Type B pancreatic cell (in vitro differentiated cells): ENCODE measurements around the gene FRRS1. TPM values are rescaled to one million over a fixed set of nuclear protein-coding genes. Genes with fewer than 3 reads are reported as not detected.
"Not testable (repeated sequence)": the region's sequence is repeated elsewhere in the genome, so short reads cannot be mapped to it uniquely, and the experiment has no call there.

Experiments
- DNase-seq: peaks from one replicate; pipeline ENCODE4 v3.0.0; 2021; ENCODE audit warnings: mixed read lengths; ENCODE audit not compliant: unreplicated experiment; ENCODE audit errors: extremely low spot score
- H3K27ac Mint-ChIP-seq: 2 replicates; pipeline ENCODE4 v1.8.0; 2021; ENCODE audit warnings: mild to moderate bottlenecking, mixed read lengths
- H3K27me3 Mint-ChIP-seq: 2 replicates; pipeline ENCODE4 v1.8.0; 2021; ENCODE audit warnings: mixed read lengths
- H3K36me3 Mint-ChIP-seq: 2 replicates; pipeline ENCODE4 v1.8.0; 2021; ENCODE audit warnings: mixed read lengths
- H3K4me1 Mint-ChIP-seq: one replicate; pipeline ENCODE4 v1.8.0; 2021; ENCODE audit warnings: mixed read lengths; ENCODE audit not compliant: unreplicated experiment
- H3K4me3 Mint-ChIP-seq: 2 replicates; pipeline ENCODE4 v1.8.0; 2021; ENCODE audit warnings: mild to moderate bottlenecking, mixed read lengths
- H3K9me3 Mint-ChIP-seq: 2 replicates; pipeline ENCODE4 v1.8.0; 2021; ENCODE audit warnings: mixed read lengths
- total RNA-seq: library from RNA; stranded (reverse); gene quantifications from 2 replicates; pipeline ENCODE4 v1.2.1, GENCODE V29; 2021; ENCODE audit warnings: low replicate concordance
- TF ChIP-seq, protein P1 (sequence below): fragments of 200-600 bp; sonication (generic); conservative IDR thresholded peaks from 2 replicates; pipeline ENCODE4 v1.5.0; 2021; ENCODE audit warnings: antibody characterized with exemption, mild to moderate bottlenecking

The FRRS1 gene
- total RNA-seq, 1 donor from 2014 or later: 6.4 TPM

GRCh38 chr1:99764909-99765308 lies 1.5 kb downstream of the FRRS1 start:
- no peak overlapping the region for H3K27ac Mint-ChIP-seq
- no peaks in the 10 kb centered on the region for H3K27me3 Mint-ChIP-seq
- TF ChIP-seq, protein P1, sequence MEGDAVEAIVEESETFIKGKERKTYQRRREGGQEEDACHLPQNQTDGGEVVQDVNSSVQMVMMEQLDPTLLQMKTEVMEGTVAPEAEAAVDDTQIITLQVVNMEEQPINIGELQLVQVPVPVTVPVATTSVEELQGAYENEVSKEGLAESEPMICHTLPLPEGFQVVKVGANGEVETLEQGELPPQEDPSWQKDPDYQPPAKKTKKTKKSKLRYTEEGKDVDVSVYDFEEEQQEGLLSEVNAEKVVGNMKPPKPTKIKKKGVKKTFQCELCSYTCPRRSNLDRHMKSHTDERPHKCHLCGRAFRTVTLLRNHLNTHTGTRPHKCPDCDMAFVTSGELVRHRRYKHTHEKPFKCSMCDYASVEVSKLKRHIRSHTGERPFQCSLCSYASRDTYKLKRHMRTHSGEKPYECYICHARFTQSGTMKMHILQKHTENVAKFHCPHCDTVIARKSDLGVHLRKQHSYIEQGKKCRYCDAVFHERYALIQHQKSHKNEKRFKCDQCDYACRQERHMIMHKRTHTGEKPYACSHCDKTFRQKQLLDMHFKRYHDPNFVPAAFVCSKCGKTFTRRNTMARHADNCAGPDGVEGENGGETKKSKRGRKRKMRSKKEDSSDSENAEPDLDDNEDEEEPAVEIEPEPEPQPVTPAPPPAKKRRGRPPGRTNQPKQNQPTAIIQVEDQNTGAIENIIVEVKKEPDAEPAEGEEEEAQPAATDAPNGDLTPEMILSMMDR: no peak
- DNase-seq: no peak
- peaks cover under 1% of the 10 kb centered on the region for H3K36me3 Mint-ChIP-seq
- H3K4me3 Mint-ChIP-seq: peak overlapping the region; percentile 73
- no peaks in the 10 kb centered on the region for H3K9me3 Mint-ChIP-seq
- H3K4me1 Mint-ChIP-seq: peaks cover 12% of the 10 kb centered on the region

GRCh38 chr1:99764439-99764838 lies 2.0 kb downstream of the FRRS1 start:
- no peaks in the 10 kb centered on the region for H3K27me3 Mint-ChIP-seq
- peak overlapping the region; percentile 73 for H3K4me3 Mint-ChIP-seq
- peaks cover 3% of the 10 kb centered on the region for H3K9me3 Mint-ChIP-seq
- peaks cover 12% of the 10 kb centered on the region for H3K4me1 Mint-ChIP-seq
- TF ChIP-seq, protein P1: no peak
- no peak for DNase-seq
- H3K36me3 Mint-ChIP-seq: peaks cover 4% of the 10 kb centered on the region
- no peak overlapping the region for H3K27ac Mint-ChIP-seq

GRCh38 chr1:99763956-99764355 lies 2.5 kb downstream of the FRRS1 start:
- Mint-ChIP-seq H3K27ac (peak overlapping the region; percentile 44), H3K4me3 (peak overlapping the region; percentile 73), H3K9me3 (peaks cover 8% of the 10 kb centered on the region), H3K4me1 (peaks cover 12% of the 10 kb centered on the region), H3K27me3 (no peaks in the 10 kb centered on the region), H3K36me3 (peaks cover 4% of the 10 kb centered on the region)
- TF ChIP-seq, protein P1: no peak
- no peak for DNase-seq

DNA sequence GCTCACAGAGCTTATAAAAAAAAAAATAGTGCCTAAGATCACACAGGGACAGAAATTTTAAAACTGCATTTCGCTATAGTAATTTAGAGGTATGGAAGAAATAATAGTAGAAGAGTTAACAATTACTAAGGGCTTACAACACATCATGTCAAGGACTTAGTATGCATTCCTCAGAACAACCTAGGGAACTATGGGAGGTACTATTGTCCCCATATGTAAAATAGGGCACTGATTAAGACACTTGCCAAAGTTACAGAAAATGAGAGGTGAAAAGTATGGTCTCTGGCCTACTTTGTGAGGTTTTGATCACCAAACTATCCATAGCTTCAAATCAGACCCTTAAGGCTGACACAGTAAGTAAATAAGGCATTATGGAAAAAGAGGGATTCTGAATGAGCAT lies 4.7 kb downstream of the FRRS1 start:
- Mint-ChIP-seq H3K4me3 (no peak overlapping the region), H3K9me3 (peaks cover 9% of the 10 kb centered on the region), H3K36me3 (peaks cover 7% of the 10 kb centered on the region), H3K27me3 (no peaks in the 10 kb centered on the region), H3K27ac (no peak overlapping the region), H3K4me1 (peaks cover 15% of the 10 kb centered on the region)
- TF ChIP-seq, protein P1: no peak
- no peak for DNase-seq

DNA sequence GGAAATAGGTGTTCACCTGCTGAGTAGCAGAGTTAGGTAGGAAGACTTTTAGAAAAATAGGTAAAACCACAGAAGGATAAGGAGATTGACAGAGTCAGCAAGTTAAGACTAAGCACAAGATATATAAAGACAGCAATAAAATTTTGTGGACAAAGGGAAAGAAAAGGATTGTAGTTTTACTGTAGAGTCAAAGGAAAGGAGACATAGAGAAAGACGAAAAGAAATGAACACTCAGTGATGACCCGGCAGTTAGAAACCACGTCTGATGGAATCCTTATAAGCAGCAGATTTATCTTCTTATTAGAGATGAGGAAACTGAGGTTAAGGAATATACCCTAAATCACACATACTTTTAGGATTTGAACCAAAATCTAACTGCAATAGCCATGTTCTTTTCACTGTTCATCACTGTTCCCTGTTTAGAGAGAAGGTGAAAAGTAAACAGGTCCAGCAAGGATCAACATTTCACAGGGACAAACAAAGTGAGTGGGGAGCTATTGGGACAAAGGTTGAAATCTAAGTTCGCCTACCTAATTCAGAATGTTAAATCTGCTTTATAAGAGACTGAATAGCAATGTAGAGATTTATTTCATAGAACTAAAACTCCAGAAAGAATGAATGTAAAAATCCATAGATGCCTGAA lies 6.8 kb downstream of the FRRS1 start:
- peaks cover 7% of the 10 kb centered on the region for H3K36me3 Mint-ChIP-seq
- peaks cover 8% of the 10 kb centered on the region for H3K4me1 Mint-ChIP-seq
- no peak for DNase-seq
- no peak overlapping the region for H3K4me3 Mint-ChIP-seq
- H3K27ac Mint-ChIP-seq: no peak overlapping the region
- H3K27me3 Mint-ChIP-seq: no peaks in the 10 kb centered on the region
- peaks cover 9% of the 10 kb centered on the region for H3K9me3 Mint-ChIP-seq
- TF ChIP-seq, protein P1: no peak

DNA sequence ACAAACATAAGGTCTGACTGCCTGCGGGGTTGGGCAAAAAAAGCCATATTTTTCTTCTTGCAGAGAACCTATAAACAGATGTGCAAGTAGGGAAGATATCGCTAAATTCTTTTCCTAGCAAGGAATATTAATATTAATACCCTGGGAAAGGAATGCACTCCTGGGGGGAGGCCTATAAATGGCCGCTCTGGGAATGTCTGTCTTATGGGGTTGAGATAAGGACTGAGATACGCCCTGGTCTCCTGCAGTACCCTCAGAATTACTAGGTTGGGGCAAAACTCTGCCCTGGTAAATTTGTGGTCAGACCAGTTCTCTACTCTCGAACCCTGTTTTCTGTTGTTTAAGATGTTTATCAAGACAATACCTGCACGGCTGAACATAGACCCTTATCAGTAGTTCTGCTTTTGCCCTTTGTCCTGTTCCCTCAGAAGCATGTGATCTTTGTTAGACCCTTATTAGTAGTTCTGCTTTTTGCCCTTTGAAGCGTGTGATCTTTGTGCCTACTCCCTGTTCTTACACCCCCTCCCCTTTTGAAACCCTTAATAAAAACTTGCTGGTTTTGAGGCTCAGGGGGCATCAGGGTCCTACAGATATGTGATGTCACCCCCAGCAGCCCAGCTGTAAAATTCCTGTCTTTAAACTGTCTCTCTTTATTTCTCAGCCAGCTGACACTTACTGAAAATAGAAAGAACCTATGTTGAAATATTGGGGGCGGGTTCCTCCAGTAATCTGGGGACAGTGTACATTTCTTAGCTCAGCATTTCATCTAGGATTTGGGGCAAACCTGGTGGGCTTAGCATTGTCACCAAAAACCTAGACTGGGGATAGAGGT lies 7.5 kb downstream of the FRRS1 start:
- not testable (repeated sequence) for H3K27me3 Mint-ChIP-seq, H3K4me1 Mint-ChIP-seq, H3K36me3 Mint-ChIP-seq, DNase-seq, H3K9me3 Mint-ChIP-seq, H3K4me3 Mint-ChIP-seq, H3K27ac Mint-ChIP-seq
